Mesenchymal stem cell (in vitro differentiated cells and primary cell): ENCODE results near the gene ATP10A.

Source experiments
- DNase-seq: peaks from one replicate; pipeline ENCODE4 v3.0.0-alpha.2; 2013
- H2AFZ ChIP-seq: one replicate; pipeline ENCODE4 v1.6.1; 2013; ENCODE audit warnings: low read depth, mild to moderate bottlenecking, control low read depth, inconsistent platforms, low read length, moderate library complexity
- H2AK5ac ChIP-seq: 2 replicates; pipeline ENCODE4 v1.6.1; 2013; ENCODE audit warnings: low read length, moderate library complexity, mild to moderate bottlenecking, inconsistent platforms; ENCODE audit not compliant: severe bottlenecking
- H2BK120ac ChIP-seq: one replicate; pipeline ENCODE4 v1.6.1; 2013; ENCODE audit warnings: low read depth, mild to moderate bottlenecking, inconsistent platforms, low read length, moderate library complexity
- H2BK12ac ChIP-seq, 2 experiments: one replicate each; pipeline ENCODE4 v1.6.1; 2013; ENCODE audit warnings: inconsistent platforms in 2 of 2, low read length in 2 of 2, mild to moderate bottlenecking in 2 of 2, moderate library complexity in 2 of 2, control low read depth in 1 of 2
- H2BK15ac ChIP-seq: one replicate; pipeline ENCODE4 v1.6.1; 2013; ENCODE audit warnings: mild to moderate bottlenecking, low read depth, inconsistent platforms; ENCODE audit not compliant: poor library complexity, severe bottlenecking
- H2BK5ac ChIP-seq: 2 replicates; pipeline ENCODE4 v1.6.1; 2013; ENCODE audit warnings: low read depth, mild to moderate bottlenecking, low read length, control low read depth, inconsistent platforms; ENCODE audit not compliant: poor library complexity, severe bottlenecking
- H3K14ac ChIP-seq, 2 experiments: one replicate each; pipeline ENCODE4 v1.6.1; 2013; ENCODE audit warnings: inconsistent platforms in 2 of 2, low read length in 2 of 2, control low read depth in 1 of 2, mild to moderate bottlenecking in 1 of 2, moderate library complexity in 1 of 2
- H3K18ac ChIP-seq, 2 experiments: one replicate each; pipeline ENCODE4 v1.6.1; 2013; ENCODE audit warnings: inconsistent platforms in 2 of 2, low read length in 2 of 2, control low read depth in 1 of 2, low read depth in 1 of 2, mild to moderate bottlenecking in 1 of 2
- H3K23ac ChIP-seq, 2 experiments: one replicate each; pipeline ENCODE4 v1.6.1; 2013; ENCODE audit warnings: inconsistent platforms in 2 of 2, low read length in 2 of 2, mild to moderate bottlenecking in 2 of 2, moderate library complexity in 2 of 2, control low read depth in 1 of 2
- H3K27ac ChIP-seq: 2 replicates; pipeline ENCODE4 v1.5.1; 2013; ENCODE audit warnings: mild to moderate bottlenecking, moderate library complexity, low read length, control low read depth, inconsistent platforms; ENCODE audit not compliant: poor library complexity, severe bottlenecking
- H3K27me3 ChIP-seq, 2 experiments: 2 replicates each; pipeline versions ENCODE4 v1.6.1 to v1.7.0; 2013; ENCODE audit warnings: low read length in 2 of 2, mild to moderate bottlenecking in 2 of 2, moderate library complexity in 2 of 2, control low read depth in 1 of 2, inconsistent platforms in 1 of 2; ENCODE audit not compliant: control insufficient read depth in 1 of 2, insufficient read depth in 1 of 2
- H3K36me3 ChIP-seq, 2 experiments: 2 replicates each; pipeline versions ENCODE4 v1.6.1 to v1.7.0; 2013; ENCODE audit warnings: low read length in 2 of 2, control low read depth in 1 of 2, inconsistent platforms in 1 of 2, low read depth in 1 of 2, mild to moderate bottlenecking in 1 of 2; ENCODE audit not compliant: insufficient read depth in 2 of 2, control insufficient read depth in 1 of 2
- H3K4ac ChIP-seq, 2 experiments: one replicate each; pipeline ENCODE4 v1.6.1; 2013; ENCODE audit warnings: inconsistent platforms in 2 of 2, low read length in 2 of 2, mild to moderate bottlenecking in 2 of 2, moderate library complexity in 2 of 2, control low read depth in 1 of 2, low read depth in 1 of 2
- H3K4me1 ChIP-seq: 2 replicates; pipeline ENCODE4 v1.6.1; 2013; ENCODE audit warnings: low read depth, low read length, control low read depth; ENCODE audit not compliant: control insufficient read depth, insufficient read depth
- H3K4me2 ChIP-seq: 2 replicates; pipeline ENCODE4 v1.6.1; 2013; ENCODE audit warnings: low read length, mild to moderate bottlenecking, inconsistent platforms; ENCODE audit not compliant: poor library complexity, severe bottlenecking
- H3K4me3 ChIP-seq, 2 experiments: 2 replicates each; pipeline versions ENCODE4 v1.5.1 to v1.7.0; 2013; ENCODE audit warnings: low read length in 2 of 2, mild to moderate bottlenecking in 2 of 2, control low read depth in 1 of 2, low read depth in 1 of 2; ENCODE audit not compliant: insufficient read depth in 1 of 2
- H3K79me1 ChIP-seq: replicated peaks from 2 replicates; pipeline ENCODE4 v1.6.1; 2013; ENCODE audit warnings: mild to moderate bottlenecking, control low read depth, low read length, inconsistent platforms; ENCODE audit not compliant: poor library complexity, severe bottlenecking
- H3K9ac ChIP-seq: 2 replicates; pipeline ENCODE4 v1.7.0; 2013; ENCODE audit warnings: mild to moderate bottlenecking, low read length, moderate library complexity
- H3K9me3 ChIP-seq: 2 replicates; pipeline ENCODE4 v1.7.0; 2013; ENCODE audit warnings: mild to moderate bottlenecking, low read length; ENCODE audit not compliant: control insufficient read depth
- H4K8ac ChIP-seq: one replicate; pipeline ENCODE4 v1.6.1; 2013; ENCODE audit warnings: inconsistent platforms, mild to moderate bottlenecking, low read length, moderate library complexity
- H4K91ac ChIP-seq: one replicate; pipeline ENCODE4 v1.6.1; 2013; ENCODE audit warnings: mild to moderate bottlenecking, low read length, inconsistent platforms
- WGBS: methylation state at CpG from one replicate; pipeline ENCODE4 v1.1.7; 2013; ENCODE audit warnings: mixed read lengths; 5-methylcytosine and 5-hydroxymethylcytosine counted together

The ATP10A gene

DNA sequence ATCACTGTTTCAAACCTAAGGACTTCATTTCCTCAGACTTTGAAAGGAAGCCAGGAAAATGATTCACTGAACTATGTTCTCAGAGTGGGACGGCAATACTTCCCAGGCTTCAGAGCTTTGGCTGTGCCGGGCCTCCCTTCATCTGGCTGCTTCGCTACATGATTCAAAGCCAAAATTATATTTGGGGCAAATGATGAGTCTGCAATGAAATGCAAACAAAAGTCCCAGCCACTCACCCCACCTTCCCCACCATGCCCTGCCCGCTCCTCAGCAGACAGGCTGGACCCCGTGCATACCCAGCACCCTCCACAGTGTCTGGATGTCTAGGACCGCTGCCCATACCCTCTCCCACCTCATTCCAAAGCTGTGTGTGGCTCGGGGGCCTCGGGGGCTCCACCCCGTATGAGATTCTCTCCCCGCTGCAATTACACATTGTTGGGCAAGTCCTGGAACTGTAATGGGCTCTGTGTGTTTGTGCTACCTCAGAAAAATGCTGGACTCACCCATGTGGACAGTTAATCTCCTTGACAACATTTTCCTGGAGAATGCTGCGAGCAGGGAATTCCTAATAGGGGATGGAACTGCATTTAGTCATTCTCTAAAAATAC, 32.2 kb downstream of the ATP10A start:
- Histone ChIP-seq H3K4me3 (peak overlapping the region in 1 of 2 experiments; percentile 71), H2BK15ac (no peak overlapping the region), H3K4me1 (peaks cover 15% of the 10 kb centered on the region), H2BK12ac (no peak overlapping the region), H3K79me1 (peaks cover 28% of the 10 kb centered on the region), H3K4me2 (peak overlapping the region; percentile 26), H3K23ac (no peak overlapping the region), H2AFZ (no peak overlapping the region), H2BK120ac (no peak overlapping the region), H3K27me3 (no peaks in the 10 kb centered on the region), H4K8ac (no peak overlapping the region), H3K9me3 (no peaks in the 10 kb centered on the region), H3K36me3 (peaks cover 0 to 4% of the 10 kb centered on the region in 2 experiments), H2BK5ac (no peak overlapping the region), H4K91ac (no peak overlapping the region), H3K9ac (peak overlapping the region; percentile 86), H3K14ac (no peak overlapping the region), H3K27ac (peak overlapping the region; percentile 79), H2AK5ac (no peak overlapping the region), H3K4ac (no peak overlapping the region), H3K18ac (no peak overlapping the region)
- DNase-seq = peak; percentile 64
- WGBS = 60% methylated on average over 11 of the region's 11 CpGs

DNA sequence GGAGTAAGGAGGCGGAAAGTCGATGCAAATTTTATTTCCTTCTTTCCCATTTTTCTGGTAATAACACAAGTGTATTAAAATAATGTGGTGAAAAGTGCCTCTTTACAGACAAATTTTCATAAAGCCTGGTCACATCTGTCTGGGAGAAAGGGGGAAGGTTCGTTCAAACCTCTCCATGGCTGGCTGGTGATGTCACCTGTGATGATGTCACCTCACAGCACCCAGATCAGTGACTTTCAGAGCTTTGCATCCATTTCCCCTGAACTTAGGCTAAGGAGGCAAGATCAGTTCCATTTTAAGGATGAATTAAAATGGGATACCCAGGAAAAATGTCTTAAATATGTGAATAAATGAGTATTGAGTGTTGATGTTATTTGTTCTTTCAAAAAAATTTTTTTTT, 34.1 kb downstream of the ATP10A start:
- no peak overlapping the region for H3K9ac ChIP-seq
- H2AK5ac ChIP-seq = no peak overlapping the region
- H2AFZ ChIP-seq = no peak overlapping the region
- DNase-seq = no peak
- H3K18ac ChIP-seq = no peak overlapping the region
- no peaks in the 10 kb centered on the region for H3K9me3 ChIP-seq
- peaks cover 18% of the 10 kb centered on the region for H3K4me1 ChIP-seq
- H3K23ac ChIP-seq = no peak overlapping the region
- 0% methylated on average over 1 of the region's 3 CpGs for WGBS
- peaks cover 26% of the 10 kb centered on the region for H3K79me1 ChIP-seq
- H2BK15ac ChIP-seq = no peak overlapping the region
- H3K36me3 ChIP-seq = peaks cover 0 to 4% of the 10 kb centered on the region in 2 experiments
- H3K27me3 ChIP-seq = no peaks in the 10 kb centered on the region
- H4K8ac ChIP-seq = no peak overlapping the region
- no peak overlapping the region for H4K91ac ChIP-seq
- H3K27ac ChIP-seq = no peak overlapping the region
- no peak overlapping the region for H3K4ac ChIP-seq
- no peak overlapping the region for H2BK120ac ChIP-seq
- no peak overlapping the region for H2BK5ac ChIP-seq
- no peak overlapping the region for H3K4me2 ChIP-seq
- H2BK12ac ChIP-seq = no peak overlapping the region
- no peak overlapping the region for H3K14ac ChIP-seq
- no peak overlapping the region for H3K4me3 ChIP-seq

DNA sequence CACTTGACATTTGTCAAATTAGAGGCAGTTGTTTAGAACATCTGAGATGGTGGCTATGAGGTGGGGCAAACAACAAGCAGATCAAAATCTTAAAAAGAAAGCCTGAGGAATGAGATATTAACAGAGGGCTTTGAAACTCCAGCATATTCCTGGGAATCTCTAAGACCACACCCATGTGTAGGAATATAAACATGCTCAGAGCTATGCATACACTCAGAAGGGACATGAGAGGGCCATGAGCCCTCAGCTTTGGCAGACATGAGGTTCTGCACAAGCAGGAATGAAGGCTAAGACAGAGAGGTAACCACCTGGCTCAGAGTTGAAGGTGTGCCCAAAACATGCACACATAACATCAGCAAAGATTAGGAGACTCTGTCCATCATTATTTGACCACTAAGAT, 37.9 kb downstream of the ATP10A start:
- no peak overlapping the region for H3K14ac ChIP-seq
- no peak overlapping the region for H3K9ac ChIP-seq
- H3K79me1 ChIP-seq = peaks cover 30% of the 10 kb centered on the region
- H3K4me1 ChIP-seq = peaks cover 10% of the 10 kb centered on the region
- no peaks in the 10 kb centered on the region for H3K9me3 ChIP-seq
- no peak overlapping the region for H2BK15ac ChIP-seq
- H2AK5ac ChIP-seq = no peak overlapping the region
- no peak overlapping the region for H2BK120ac ChIP-seq
- no peak overlapping the region for H2AFZ ChIP-seq
- no peak overlapping the region for H3K18ac ChIP-seq
- H3K27ac ChIP-seq = no peak overlapping the region
- H3K4me3 ChIP-seq = no peak overlapping the region
- DNase-seq = no peak
- H3K36me3 ChIP-seq = peaks cover 0 to 4% of the 10 kb centered on the region in 2 experiments
- H3K27me3 ChIP-seq = no peaks in the 10 kb centered on the region
- H2BK12ac ChIP-seq = no peak overlapping the region
- H3K23ac ChIP-seq = no peak overlapping the region
- no peak overlapping the region for H2BK5ac ChIP-seq
- no peak overlapping the region for H3K4me2 ChIP-seq
- H3K4ac ChIP-seq = no peak overlapping the region
- no peak overlapping the region for H4K8ac ChIP-seq
- H4K91ac ChIP-seq = no peak overlapping the region

DNA sequence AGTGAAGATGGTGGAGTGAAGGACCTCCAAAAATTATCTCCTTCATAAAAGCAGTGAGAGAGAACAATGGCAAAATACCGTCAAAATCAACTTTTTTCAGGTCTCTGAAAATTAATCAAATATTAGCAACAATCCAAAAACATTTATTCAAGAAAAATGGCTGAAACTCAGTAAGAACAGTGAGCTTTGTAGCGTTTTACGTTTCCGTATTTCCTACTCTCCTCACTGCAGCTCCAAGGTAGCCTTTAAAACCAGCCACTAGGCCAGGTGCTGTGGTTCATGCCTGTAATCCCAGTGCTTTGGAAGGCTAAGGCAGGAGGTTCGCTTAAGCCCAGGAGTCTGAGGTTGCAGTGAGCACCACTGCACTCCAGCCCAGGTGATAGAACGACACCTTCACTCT, 38.5 kb downstream of the ATP10A start:
- H3K9me3 ChIP-seq = no peaks in the 10 kb centered on the region
- H3K79me1 ChIP-seq = peaks cover 24% of the 10 kb centered on the region
- H4K91ac ChIP-seq = no peak overlapping the region
- no peak overlapping the region for H2BK120ac ChIP-seq
- no peak overlapping the region for H3K4me2 ChIP-seq
- no peak overlapping the region for H2AFZ ChIP-seq
- H3K4ac ChIP-seq = no peak overlapping the region
- 64% methylated on average over 6 of the region's 6 CpGs for WGBS
- H2BK12ac ChIP-seq = no peak overlapping the region
- no peak overlapping the region for H3K4me3 ChIP-seq
- H3K14ac ChIP-seq = no peak overlapping the region
- H3K27me3 ChIP-seq = no peaks in the 10 kb centered on the region
- no peak overlapping the region for H2AK5ac ChIP-seq
- H3K4me1 ChIP-seq = peaks cover 7% of the 10 kb centered on the region
- no peak overlapping the region for H3K27ac ChIP-seq
- H3K36me3 ChIP-seq = no peaks in the 10 kb centered on the region
- H2BK5ac ChIP-seq = no peak overlapping the region
- H3K18ac ChIP-seq = no peak overlapping the region
- no peak for DNase-seq
- H3K23ac ChIP-seq = no peak overlapping the region
- H4K8ac ChIP-seq = no peak overlapping the region
- no peak overlapping the region for H3K9ac ChIP-seq
- H2BK15ac ChIP-seq = no peak overlapping the region
